PFSK-1 (cell line): ENCODE data around the gene CEP83.

Experiments
- POLR2AphosphoS5 ChIP-seq: IDR thresholded peaks from 2 replicates; pipeline ENCODE4 v1.6.1; 2012; ENCODE audit warnings: low read depth, mild to moderate bottlenecking, control low read depth, low read length, moderate library complexity
- SIN3A ChIP-seq: IDR thresholded peaks from 2 replicates; pipeline ENCODE4 v1.6.1; 2012; ENCODE audit warnings: mild to moderate bottlenecking, low read length, moderate library complexity, borderline replicate concordance; ENCODE audit not compliant: insufficient read depth
- TAF1 ChIP-seq: IDR thresholded peaks from 2 replicates; pipeline ENCODE4 v1.6.1; 2012; ENCODE audit warnings: low read length, control low read depth, borderline replicate concordance; ENCODE audit not compliant: insufficient read depth
- TF ChIP-seq, protein P1 (sequence below), 2 experiments: IDR thresholded peaks; 2 replicates each; pipeline versions ENCODE4 v1.6.1 to v1.8.0; 2011 to 2012; ENCODE audit warnings: low read depth in 2 of 2, low read length in 2 of 2, control low read depth in 1 of 2, inconsistent platforms in 1 of 2, mild to moderate bottlenecking in 1 of 2, moderate library complexity in 1 of 2; ENCODE audit not compliant: insufficient read depth in 1 of 2

DNA sequence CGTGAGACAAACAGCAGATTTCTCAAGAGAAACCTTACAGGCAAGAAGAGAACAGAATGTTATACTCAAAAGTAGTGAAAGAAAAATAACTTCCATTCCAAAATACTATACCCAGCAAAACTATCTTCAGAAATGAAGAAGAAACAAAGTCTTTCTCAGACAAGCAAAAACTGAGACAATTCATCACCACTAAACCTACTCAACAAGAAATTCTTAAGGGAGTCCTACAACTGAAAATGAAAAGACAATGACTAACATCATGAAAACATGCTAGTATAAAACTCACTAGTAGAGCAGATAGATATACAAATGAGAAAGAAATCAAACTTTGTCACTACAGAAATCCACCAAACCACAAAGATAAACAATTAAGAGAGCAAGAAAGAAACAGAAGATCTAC lies 106.5 kb downstream of the CEP83 start:
- TF ChIP-seq TAF1 (no peak), POLR2AphosphoS5 (no peak), SIN3A (no peak)
- TF ChIP-seq, protein P1, sequence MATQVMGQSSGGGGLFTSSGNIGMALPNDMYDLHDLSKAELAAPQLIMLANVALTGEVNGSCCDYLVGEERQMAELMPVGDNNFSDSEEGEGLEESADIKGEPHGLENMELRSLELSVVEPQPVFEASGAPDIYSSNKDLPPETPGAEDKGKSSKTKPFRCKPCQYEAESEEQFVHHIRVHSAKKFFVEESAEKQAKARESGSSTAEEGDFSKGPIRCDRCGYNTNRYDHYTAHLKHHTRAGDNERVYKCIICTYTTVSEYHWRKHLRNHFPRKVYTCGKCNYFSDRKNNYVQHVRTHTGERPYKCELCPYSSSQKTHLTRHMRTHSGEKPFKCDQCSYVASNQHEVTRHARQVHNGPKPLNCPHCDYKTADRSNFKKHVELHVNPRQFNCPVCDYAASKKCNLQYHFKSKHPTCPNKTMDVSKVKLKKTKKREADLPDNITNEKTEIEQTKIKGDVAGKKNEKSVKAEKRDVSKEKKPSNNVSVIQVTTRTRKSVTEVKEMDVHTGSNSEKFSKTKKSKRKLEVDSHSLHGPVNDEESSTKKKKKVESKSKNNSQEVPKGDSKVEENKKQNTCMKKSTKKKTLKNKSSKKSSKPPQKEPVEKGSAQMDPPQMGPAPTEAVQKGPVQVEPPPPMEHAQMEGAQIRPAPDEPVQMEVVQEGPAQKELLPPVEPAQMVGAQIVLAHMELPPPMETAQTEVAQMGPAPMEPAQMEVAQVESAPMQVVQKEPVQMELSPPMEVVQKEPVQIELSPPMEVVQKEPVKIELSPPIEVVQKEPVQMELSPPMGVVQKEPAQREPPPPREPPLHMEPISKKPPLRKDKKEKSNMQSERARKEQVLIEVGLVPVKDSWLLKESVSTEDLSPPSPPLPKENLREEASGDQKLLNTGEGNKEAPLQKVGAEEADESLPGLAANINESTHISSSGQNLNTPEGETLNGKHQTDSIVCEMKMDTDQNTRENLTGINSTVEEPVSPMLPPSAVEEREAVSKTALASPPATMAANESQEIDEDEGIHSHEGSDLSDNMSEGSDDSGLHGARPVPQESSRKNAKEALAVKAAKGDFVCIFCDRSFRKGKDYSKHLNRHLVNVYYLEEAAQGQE (IDR thresholded peaks at IDR 0.05; ENCODE audit: insufficient read depth in 1 of 2, low read depth in 2 of 2, low read length in 2 of 2): no peak
